GM19035 (cell line): ENCODE results near the gene ZYG11B.
"Not testable (repeated sequence)": the region's sequence is repeated elsewhere in the genome, so short reads cannot be mapped to it uniquely, and the experiment has no call there.

ENCODE experiments used
- ATAC-seq: cut with Tn5 transposase; IDR thresholded peaks from one replicate; pipeline ENCODE4 v1.9.1; 2021; ENCODE audit not compliant: unreplicated experiment

The ZYG11B gene

DNA sequence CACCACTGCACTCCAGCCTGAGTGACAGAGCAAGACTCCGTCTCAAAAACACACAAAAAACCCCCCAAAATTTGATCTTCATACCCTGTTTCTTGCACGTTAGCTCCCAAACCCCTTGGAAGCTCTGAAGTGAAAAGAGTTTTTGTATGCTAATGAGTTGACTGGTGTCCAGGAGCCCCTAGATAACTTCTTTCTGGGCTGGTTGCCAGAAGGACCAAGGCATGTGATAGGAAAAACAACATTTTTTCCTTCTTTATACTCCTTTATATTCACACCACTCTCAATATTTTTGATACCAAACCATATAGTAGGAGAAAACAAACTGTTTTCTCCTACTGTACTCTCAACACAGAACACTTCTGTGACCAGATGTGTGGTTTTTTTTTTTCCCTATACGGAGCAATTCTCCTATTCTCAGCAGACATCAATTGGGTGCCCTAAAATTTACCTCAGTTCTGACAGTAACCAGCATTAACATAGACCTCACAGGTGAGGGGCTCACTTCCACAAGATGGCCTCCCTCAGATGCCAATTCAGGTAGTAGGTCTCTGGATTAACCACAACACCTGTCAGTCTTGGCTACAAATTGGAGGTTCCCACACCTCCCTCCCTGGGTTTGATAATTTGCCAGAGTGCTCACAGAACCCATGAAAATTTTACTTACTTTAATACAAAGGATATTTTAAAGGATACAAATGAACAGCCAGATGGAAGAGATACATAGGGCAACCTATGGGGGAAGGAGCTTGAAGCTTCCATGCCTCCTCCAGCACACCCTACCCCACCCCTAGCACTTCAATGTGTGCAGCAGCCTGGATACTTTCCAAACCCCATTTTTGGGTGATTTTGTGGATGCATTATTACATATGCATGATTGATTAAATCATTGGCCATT lies 25.6 kb downstream of the ZYG11B start:
- no peak for ATAC-seq

- no peak for ATAC-seq
Observed at GRCh38 chr1:52752484-52752826, 26.2 kb downstream of the ZYG11B start.

- no peak for ATAC-seq
Observed at GRCh38 chr1:52753169-52753568, 26.9 kb downstream of the ZYG11B start.

DNA sequence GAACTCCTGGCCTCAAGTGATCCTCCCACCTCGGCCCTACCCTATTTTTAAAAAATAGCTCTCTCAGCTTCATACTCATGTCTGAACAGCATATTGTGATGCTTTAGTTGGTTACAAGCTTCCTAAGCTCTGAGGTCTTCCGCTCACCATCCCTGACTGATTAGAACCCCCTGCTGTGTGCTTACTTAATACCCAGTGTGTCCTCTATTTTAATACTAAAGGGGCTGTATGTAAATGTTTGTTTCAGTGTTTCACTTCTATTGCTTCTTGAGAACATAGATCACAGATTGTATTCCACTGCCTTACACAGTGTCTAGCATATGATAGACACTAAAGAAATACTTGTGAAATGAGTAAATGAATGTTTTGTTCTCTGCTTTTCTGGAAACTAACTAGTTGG lies 29.8 kb downstream of the ZYG11B start:
- no peak for ATAC-seq

GRCh38 chr1:52759908-52760307 lies 33.7 kb downstream of the ZYG11B start:
- ATAC-seq: no peak

DNA sequence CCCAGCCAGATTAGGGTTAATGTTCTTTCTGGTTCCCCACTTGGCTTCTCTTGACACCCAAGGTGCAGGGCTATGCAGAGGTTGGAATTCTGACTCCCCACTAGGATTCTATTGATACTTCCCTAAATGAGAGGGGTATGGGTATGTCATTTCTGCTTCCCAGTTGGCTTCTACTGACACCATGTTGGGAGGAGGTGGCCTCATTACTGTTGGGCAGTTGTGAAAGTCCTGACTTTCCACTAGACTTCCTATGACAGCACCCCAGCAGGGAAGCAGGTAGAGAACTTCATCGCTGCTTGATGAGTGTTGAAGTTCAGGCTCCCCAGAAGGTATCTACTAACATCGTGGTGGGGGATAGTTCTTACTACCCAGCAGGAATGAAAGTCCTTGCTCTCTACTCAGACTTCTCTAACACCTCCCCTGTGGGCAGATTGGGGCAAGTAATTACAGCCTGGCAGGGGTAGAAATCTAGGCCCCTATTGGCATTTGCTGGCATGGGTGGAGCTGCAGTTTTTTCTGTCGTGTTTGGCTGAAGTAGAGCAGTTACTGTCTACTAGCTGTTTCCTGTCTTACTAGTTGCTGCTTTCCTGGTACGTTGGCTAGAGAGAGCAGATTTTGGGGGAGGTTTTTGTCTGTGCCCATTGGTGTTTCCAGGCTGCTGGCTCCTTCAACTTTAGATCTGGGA lies 41.5 kb downstream of the ZYG11B start:
- ATAC-seq: no peak

DNA sequence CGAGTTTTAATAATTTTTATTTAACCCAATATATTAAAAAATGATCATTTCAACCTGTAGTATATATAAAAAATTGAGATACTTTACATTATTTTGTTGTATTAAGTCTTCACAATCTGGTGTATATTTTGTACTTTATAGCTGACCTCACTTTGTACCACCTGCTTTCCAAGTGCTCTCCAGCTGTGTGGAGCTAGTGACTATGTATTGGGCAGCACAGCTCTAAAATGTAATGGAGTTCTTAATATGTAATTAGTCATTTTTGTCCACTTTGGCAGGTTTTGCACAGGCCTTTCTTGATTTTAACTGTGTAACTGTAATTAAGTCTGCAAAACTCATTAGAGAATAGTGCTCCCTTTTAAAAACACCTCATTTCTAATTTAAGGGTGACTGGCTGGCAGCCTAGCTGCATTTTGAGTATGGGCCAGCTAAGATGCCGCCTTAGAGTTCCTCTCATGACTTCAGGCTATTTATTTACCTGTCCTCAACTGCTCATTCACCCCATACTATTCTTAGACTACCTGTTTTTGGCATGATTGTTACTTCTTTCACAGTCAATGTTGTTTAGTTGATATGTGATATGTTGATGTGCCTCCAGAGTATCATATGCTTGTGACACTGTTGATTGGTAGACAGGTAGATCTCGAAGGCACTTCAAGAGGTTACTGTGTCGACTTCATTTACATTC lies 43.2 kb downstream of the ZYG11B start:
- ATAC-seq: no peak

- ATAC-seq: no peak
Observed at GRCh38 chr1:52771384-52771783, 45.1 kb downstream of the ZYG11B start.

DNA sequence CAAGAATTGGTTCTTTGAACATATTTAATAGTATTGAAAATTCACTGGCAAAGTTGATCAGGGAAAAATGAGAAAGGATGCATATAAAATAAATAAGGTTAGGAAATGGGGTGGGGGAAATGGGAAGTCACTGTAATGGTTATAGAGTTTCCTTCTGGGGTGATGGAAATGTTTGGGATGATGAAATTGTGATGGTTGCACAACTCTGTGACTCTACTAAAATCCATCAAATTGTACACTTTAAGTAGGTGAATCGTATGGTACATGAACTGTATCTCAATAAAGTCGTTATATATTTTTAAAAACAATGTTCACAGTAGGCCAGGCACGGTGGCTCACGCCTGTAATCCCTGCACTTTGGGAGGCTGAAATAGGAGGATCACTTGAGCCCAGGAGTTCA lies 59.9 kb downstream of the ZYG11B start:
- ATAC-seq: no peak

GRCh38 chr1:52790429-52790828 lies 64.2 kb downstream of the ZYG11B start:
- ATAC-seq: not testable (repeated sequence)

DNA sequence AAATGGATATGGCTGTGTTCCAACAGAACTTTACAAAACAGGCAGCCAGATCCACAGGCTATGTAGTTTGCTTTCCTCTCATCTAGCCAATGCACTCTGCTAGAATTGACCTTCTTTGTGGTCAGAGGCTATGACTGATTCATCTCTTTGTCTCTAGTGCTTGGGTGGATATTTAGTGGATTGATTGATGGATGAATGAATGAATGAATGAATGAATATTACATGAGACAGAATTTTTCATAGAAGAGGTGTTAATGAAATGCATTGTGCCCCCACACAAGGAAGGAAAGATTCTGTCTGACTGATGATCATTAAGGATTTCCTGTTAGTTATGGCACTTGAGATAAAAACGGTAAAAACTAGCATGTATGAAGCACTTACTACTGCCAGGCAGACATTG lies 65.8 kb downstream of the ZYG11B start:
- ATAC-seq: no peak

- not testable (repeated sequence) for ATAC-seq
Observed at GRCh38 chr1:52793717-52794116, 67.5 kb downstream of the ZYG11B start.

DNA sequence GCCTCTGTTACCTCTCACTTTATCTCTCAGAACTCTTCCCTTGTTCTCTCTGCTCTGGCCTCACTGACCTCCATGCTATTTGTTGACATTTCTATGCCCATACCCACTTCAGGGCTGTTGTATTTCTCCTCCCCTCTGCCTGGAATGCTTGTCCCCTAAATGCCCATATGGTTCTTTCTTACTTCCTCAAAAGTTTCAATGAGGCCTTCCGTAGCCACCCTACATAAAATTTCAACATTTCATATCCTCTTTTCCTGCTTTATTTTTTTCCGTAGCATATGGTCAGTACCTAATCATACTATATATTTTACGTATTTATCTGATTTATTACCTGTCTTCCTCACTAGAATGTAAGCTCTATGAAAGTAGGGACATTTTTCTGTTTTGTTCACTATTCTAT lies 69.2 kb downstream of the ZYG11B start:
- no peak for ATAC-seq

DNA sequence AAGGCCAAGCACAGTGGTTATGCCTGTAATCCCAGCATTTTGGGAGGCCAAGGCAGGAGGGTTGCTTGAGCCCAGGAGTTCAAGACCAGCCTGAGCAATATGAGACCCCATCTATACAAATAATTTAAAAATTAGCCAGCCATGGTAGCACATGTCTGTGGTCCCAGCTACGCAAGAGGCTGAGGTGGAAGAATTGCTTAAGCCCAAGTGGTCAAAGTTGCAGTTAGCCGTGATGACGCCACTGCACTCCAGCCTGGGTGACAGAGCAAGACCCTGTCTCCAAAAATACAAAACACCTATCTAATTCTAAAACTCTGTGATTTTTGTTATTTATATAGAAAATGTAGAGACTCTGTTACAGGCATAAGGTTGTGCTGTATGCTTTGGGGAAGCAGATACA lies 72.1 kb downstream of the ZYG11B start:
- no peak for ATAC-seq

DNA sequence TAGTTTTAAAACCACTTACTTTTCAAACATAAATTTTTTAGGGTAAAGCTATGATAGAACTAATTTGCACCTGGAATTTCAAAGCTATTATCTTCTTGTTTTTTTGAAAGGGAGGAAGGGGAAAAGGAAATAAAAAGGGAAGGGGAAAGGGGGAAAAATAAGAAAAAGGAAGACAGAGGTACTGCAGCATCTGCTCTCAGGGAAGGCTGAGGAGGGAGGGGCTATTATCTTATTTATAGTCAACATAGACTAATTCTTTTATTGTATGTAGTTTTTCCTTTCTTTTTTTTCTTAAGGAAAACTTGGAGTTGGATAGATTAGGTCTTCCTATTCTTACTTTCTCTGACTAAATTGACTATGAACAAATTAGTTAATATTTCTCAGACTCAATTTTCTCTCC lies 74.8 kb downstream of the ZYG11B start:
- no peak for ATAC-seq

DNA sequence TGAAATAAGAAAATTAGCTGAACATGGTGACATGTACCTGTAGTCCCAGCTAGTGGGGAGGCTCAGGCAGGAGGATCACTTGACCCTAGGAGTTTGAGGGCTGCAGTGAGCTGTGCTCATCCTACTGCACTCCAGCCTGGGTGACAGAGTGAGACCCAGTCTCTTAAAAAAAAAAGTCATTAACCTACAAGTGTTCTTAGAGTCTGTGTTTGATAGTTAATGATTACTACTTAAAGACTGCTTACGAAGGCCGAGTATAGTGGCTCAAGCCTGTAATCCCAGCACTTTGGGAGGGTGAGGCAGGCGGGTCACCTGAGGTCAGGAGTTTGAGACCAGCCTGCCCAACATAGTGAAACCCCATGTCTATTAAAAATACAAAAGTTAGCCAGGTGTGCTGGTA lies 77.8 kb downstream of the ZYG11B start:
- not testable (repeated sequence) for ATAC-seq

- ATAC-seq: no peak
Observed at GRCh38 chr1:52814465-52814864, 88.2 kb downstream of the ZYG11B start.

DNA sequence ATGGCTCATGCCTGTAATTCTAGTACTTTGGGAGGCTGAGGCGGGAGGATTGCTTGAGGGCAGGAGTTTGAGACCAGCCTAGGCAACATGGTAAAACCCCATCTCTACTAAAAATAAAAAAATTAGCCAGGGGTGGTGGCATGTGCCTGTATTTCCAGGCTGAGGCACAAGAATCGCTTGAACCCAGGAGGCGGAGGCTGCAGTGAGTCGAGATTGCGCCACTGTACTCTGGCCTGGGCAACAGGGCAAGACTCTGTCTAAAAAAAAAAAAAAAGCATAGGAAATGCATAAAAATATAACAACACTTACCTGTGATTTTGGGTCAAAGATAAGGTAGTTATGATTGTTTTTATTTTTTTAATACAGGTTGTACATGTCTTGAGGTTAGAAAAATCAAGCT lies 94.6 kb downstream of the ZYG11B start:
- ATAC-seq: not testable (repeated sequence)

- no peak for ATAC-seq
Observed at GRCh38 chr1:52825868-52826267, 99.6 kb downstream of the ZYG11B start.

- ATAC-seq: no peak
Observed at GRCh38 chr1:52834798-52835197, 108.5 kb downstream of the ZYG11B start.

- ATAC-seq: no peak
Observed at GRCh38 chr1:52836035-52836434, 109.8 kb downstream of the ZYG11B start.

DNA sequence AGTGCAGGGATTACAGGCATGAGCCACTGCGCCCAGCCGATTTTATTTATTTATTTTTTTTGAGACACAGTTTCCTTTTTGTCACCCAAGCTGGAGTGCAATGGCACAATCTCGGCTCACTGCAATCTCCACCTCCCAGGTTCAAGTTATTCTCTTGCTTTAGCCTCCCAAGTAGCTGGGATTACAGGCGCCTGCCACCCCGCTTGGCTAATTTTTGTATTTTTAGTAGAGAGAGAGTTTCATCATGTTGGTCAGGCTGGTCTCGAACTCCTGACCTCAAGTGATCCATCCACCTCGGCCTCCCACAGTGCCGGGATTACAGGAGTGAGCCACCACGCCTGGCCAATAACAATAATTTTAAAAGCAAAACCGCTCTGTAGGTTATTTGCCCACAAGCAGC lies 112.9 kb downstream of the ZYG11B start:
- ATAC-seq: not testable (repeated sequence)
